ENCODE measurements around the gene ZNF446. TPM values are rescaled to one million over a fixed set of nuclear protein-coding genes. Genes with fewer than 3 reads are reported as not detected.
A peak's percentile ranks its signal among the peaks of the same experiment; 100 is the strongest.
"Not testable (repeated sequence)": the region's sequence is repeated elsewhere in the genome, so short reads cannot be mapped to it uniquely, and the experiment has no call there.

Gene ZNF446
- total RNA-seq: 6.6 and 6.7 TPM in 2 replicates

- intact Hi-C loops (cut with micrococcal nuclease): loop anchor here (1.0 to 2.0 kb wide), 16 partner anchors 9 to 1041 kb away; partner anchors contain the start of genes ERVK3-1, RPS5, TRIM28 and ZBTB45
- no peaks in the 10 kb centered on the region for H3K9me3 Mint-ChIP-seq
- peaks cover 25% of the 10 kb centered on the region for H3K4me1 Mint-ChIP-seq (ENCODE audit: low read depth)
- H3K36me3 Mint-ChIP-seq (ENCODE audit: low read depth): peaks cover 12% of the 10 kb centered on the region
- peak within 1 kb of the TSS; percentile 88 for H3K4me3 Mint-ChIP-seq
- DNase-seq (ENCODE audit: low spot score): peak; percentile 95
- H3K27ac Mint-ChIP-seq: peak within 1 kb of the TSS; percentile 99
- no peaks in the 10 kb centered on the region for H3K27me3 Mint-ChIP-seq (ENCODE audit: insufficient read depth)
Measured at GRCh38 chr19:58475714-58476497, at the start of gene ZNF446. TSS of gene ZNF446 (plus strand) at chr19:58476352. CDS start at chr19:58477219, 867 bp downstream.

GRCh38 chr19:58428617-58429016 is 47.5 kb upstream of the ZNF446 start:
- Mint-ChIP-seq H3K36me3 (ENCODE audit: low read depth) (peaks cover 19% of the 10 kb centered on the region), H3K4me3 (no peak overlapping the region), H3K4me1 (ENCODE audit: low read depth) (no peaks in the 10 kb centered on the region), H3K27me3 (ENCODE audit: insufficient read depth) (no peaks in the 10 kb centered on the region), H3K9me3 (peaks cover 74% of the 10 kb centered on the region), H3K27ac (no peak overlapping the region)
- intact Hi-C loops (cut with micrococcal nuclease): no loop called here
- no peak for DNase-seq (ENCODE audit: low spot score)

GRCh38 chr19:58429745-58430144 is 46.4 kb upstream of the ZNF446 start:
- Mint-ChIP-seq H3K27ac (no peak overlapping the region), H3K36me3 (ENCODE audit: low read depth) (peaks cover 27% of the 10 kb centered on the region), H3K9me3 (peaks cover 80% of the 10 kb centered on the region), H3K27me3 (ENCODE audit: insufficient read depth) (no peaks in the 10 kb centered on the region), H3K4me3 (no peak overlapping the region), H3K4me1 (ENCODE audit: low read depth) (no peaks in the 10 kb centered on the region)
- no peak for DNase-seq (ENCODE audit: low spot score)
- intact Hi-C loops (cut with micrococcal nuclease): no loop called here

GRCh38 chr19:58434217-58434616 is 41.9 kb upstream of the ZNF446 start:
- no peak overlapping the region for H3K4me3 Mint-ChIP-seq
- H3K4me1 Mint-ChIP-seq (ENCODE audit: low read depth): peaks cover 5% of the 10 kb centered on the region
- no peaks in the 10 kb centered on the region for H3K27me3 Mint-ChIP-seq (ENCODE audit: insufficient read depth)
- DNase-seq (ENCODE audit: low spot score): no peak
- peaks cover 60% of the 10 kb centered on the region for H3K36me3 Mint-ChIP-seq (ENCODE audit: low read depth)
- peaks cover 86% of the 10 kb centered on the region for H3K9me3 Mint-ChIP-seq
- intact Hi-C loops (cut with micrococcal nuclease): no loop called here
- H3K27ac Mint-ChIP-seq: no peak overlapping the region

- peaks cover 45% of the 10 kb centered on the region for H3K36me3 Mint-ChIP-seq (ENCODE audit: low read depth)
- H3K4me3 Mint-ChIP-seq: peak within 1 kb of the TSS; percentile 97
- peaks cover 24% of the 10 kb centered on the region for H3K4me1 Mint-ChIP-seq (ENCODE audit: low read depth)
- DNase-seq (ENCODE audit: low spot score): peak; percentile 94
- H3K27ac Mint-ChIP-seq: peak within 1 kb of the TSS; percentile 98
- no peaks in the 10 kb centered on the region for H3K27me3 Mint-ChIP-seq (ENCODE audit: insufficient read depth)
- intact Hi-C loops (cut with micrococcal nuclease): loop anchor here (1.0 kb wide), 15 partner anchors 11 to 1120 kb away; partner anchors contain the start of genes ERVK3-1, MZF1, RPS5 and ZNF274
- peaks cover 58% of the 10 kb centered on the region for H3K9me3 Mint-ChIP-seq
Measured at GRCh38 chr19:58439576-58440554, 36.3 kb upstream of the ZNF446 start, which contains the start of gene ZNF132. TSS of gene ZNF132 (minus strand) at chr19:58440153. CDS start at chr19:58439821, 332 bp downstream.

GRCh38 chr19:58440556-58440955 is 35.6 kb upstream of the ZNF446 start:
- DNase-seq (ENCODE audit: low spot score): no peak
- peak overlapping the region; percentile 98 for H3K27ac Mint-ChIP-seq
- no peaks in the 10 kb centered on the region for H3K27me3 Mint-ChIP-seq (ENCODE audit: insufficient read depth)
- peaks cover 38% of the 10 kb centered on the region for H3K36me3 Mint-ChIP-seq (ENCODE audit: low read depth)
- H3K9me3 Mint-ChIP-seq: peaks cover 51% of the 10 kb centered on the region
- intact Hi-C loops (cut with micrococcal nuclease): loop anchor here (1.0 kb wide), 15 partner anchors 11 to 1120 kb away; partner anchors contain the start of genes ERVK3-1, MZF1, RPS5 and ZNF274
- peak overlapping the region; percentile 97 for H3K4me3 Mint-ChIP-seq
- peaks cover 24% of the 10 kb centered on the region for H3K4me1 Mint-ChIP-seq (ENCODE audit: low read depth)

GRCh38 chr19:58442986-58443385 is 33.2 kb upstream of the ZNF446 start:
- peaks cover 24% of the 10 kb centered on the region for H3K4me1 Mint-ChIP-seq (ENCODE audit: low read depth)
- H3K9me3 Mint-ChIP-seq: peaks cover 36% of the 10 kb centered on the region
- DNase-seq (ENCODE audit: low spot score); H3K4me3 Mint-ChIP-seq; H3K27ac Mint-ChIP-seq; H3K27me3 Mint-ChIP-seq (ENCODE audit: insufficient read depth); intact Hi-C loops (cut with micrococcal nuclease): not testable (repeated sequence)
- H3K36me3 Mint-ChIP-seq (ENCODE audit: low read depth): peaks cover 18% of the 10 kb centered on the region

GRCh38 chr19:58448860-58449259 is 27.3 kb upstream of the ZNF446 start:
- H3K36me3 Mint-ChIP-seq (ENCODE audit: low read depth); H3K27me3 Mint-ChIP-seq (ENCODE audit: insufficient read depth); intact Hi-C loops (cut with micrococcal nuclease); DNase-seq (ENCODE audit: low spot score); H3K4me3 Mint-ChIP-seq; H3K27ac Mint-ChIP-seq: not testable (repeated sequence)
- Mint-ChIP-seq H3K4me1 (ENCODE audit: low read depth) (peaks cover 18% of the 10 kb centered on the region), H3K9me3 (peaks cover 19% of the 10 kb centered on the region)

- Mint-ChIP-seq H3K9me3 (peaks cover 19% of the 10 kb centered on the region), H3K4me1 (ENCODE audit: low read depth) (peaks cover 18% of the 10 kb centered on the region)
- H3K36me3 Mint-ChIP-seq (ENCODE audit: low read depth); H3K4me3 Mint-ChIP-seq; H3K27me3 Mint-ChIP-seq (ENCODE audit: insufficient read depth); H3K27ac Mint-ChIP-seq; DNase-seq (ENCODE audit: low spot score): not testable (repeated sequence)
- intact Hi-C loops (cut with micrococcal nuclease): loop anchor here (2.0 kb wide), 1 partner anchor 63 kb away; the partner anchor contains the start of gene RPS5
Measured at GRCh38 chr19:58449980-58450379, 26.2 kb upstream of the ZNF446 start.

GRCh38 chr19:58450856-58451357 is 25.2 kb upstream of the ZNF446 start:
- DNase-seq (ENCODE audit: low spot score): no peak
- peak overlapping the region; percentile 85 for H3K4me3 Mint-ChIP-seq
- intact Hi-C loops (cut with micrococcal nuclease): loop anchor here (1.0 to 2.0 kb wide), 12 partner anchors 11 to 173 kb away; partner anchors contain the start of genes ERVK3-1, RPS5, ZBTB45 and ZNF132
- H3K4me1 Mint-ChIP-seq (ENCODE audit: low read depth): peaks cover 18% of the 10 kb centered on the region
- peaks cover 19% of the 10 kb centered on the region for H3K9me3 Mint-ChIP-seq
- peaks cover 7% of the 10 kb centered on the region for H3K36me3 Mint-ChIP-seq (ENCODE audit: low read depth)
- H3K27ac Mint-ChIP-seq: peak overlapping the region; percentile 46
- H3K27me3 Mint-ChIP-seq (ENCODE audit: insufficient read depth): peaks cover 7% of the 10 kb centered on the region

- DNase-seq (ENCODE audit: low spot score): peak; percentile 95
Measured at GRCh38 chr19:58451358-58452101, 24.6 kb upstream of the ZNF446 start, which contains the start of gene ZNF324B. TSS of gene ZNF324B (plus strand) at chr19:58451622. CDS start at chr19:58453702, 2,080 bp downstream.

More at GRCh38 chr19:58451358-58452101, 24.6 kb upstream of the ZNF446 start, which contains the start of gene ZNF324B:
- intact Hi-C loops (cut with micrococcal nuclease): loop anchor here (1.0 to 2.0 kb wide), 12 partner anchors 11 to 173 kb away; partner anchors contain the start of genes ERVK3-1, RPS5, ZBTB45 and ZNF132
- peak within 1 kb of the TSS; percentile 85 for H3K4me3 Mint-ChIP-seq
- H3K27ac Mint-ChIP-seq: peak within 1 kb of the TSS; percentile 48
- H3K9me3 Mint-ChIP-seq: peaks cover 19% of the 10 kb centered on the region
- H3K27me3 Mint-ChIP-seq (ENCODE audit: insufficient read depth): peaks cover 7% of the 10 kb centered on the region
- peaks cover 18% of the 10 kb centered on the region for H3K4me1 Mint-ChIP-seq (ENCODE audit: low read depth)
- H3K36me3 Mint-ChIP-seq (ENCODE audit: low read depth): peaks cover 8% of the 10 kb centered on the region
